Lung (tissue), 12 donors: ENCODE data around the gene RNU6-9. TPM values are rescaled to one million over a fixed set of nuclear protein-coding genes. Genes with fewer than 3 reads are reported as not detected.

Experiments
- ATAC-seq: fragments of 200-7000 bp; cut with Tn5 transposase; one replicate; pipeline ENCODE4 v1.9.1; 2020; ENCODE audit warnings: moderate number of reproducible peaks; ENCODE audit not compliant: insufficient read depth, low FRiP score
- DNase-seq, 3 donors: peaks; one replicate each; pipeline ENCODE4 v3.0.0-alpha.2; 2013 to 2017
- H3K27ac ChIP-seq, 2 donors: one replicate each; pipeline ENCODE4 v1.5.1; 2013; ENCODE audit warnings: mild to moderate bottlenecking in 2 of 2, moderate library complexity in 2 of 2, control low read depth in 1 of 2, inconsistent platforms in 1 of 2, low read depth in 1 of 2, low read length in 1 of 2
- H3K27me3 ChIP-seq, 3 donors: one replicate each; pipeline ENCODE4 v1.5.1; 2013; ENCODE audit warnings: low read length in 2 of 3; ENCODE audit not compliant: control insufficient read depth in 3 of 3, insufficient read depth in 3 of 3
- H3K36me3 ChIP-seq, 4 donors: one replicate each; pipeline ENCODE4 v1.5.1; 2013; ENCODE audit warnings: low read length in 4 of 4, mild to moderate bottlenecking in 1 of 4, moderate library complexity in 1 of 4; ENCODE audit not compliant: control insufficient read depth in 4 of 4, insufficient read depth in 4 of 4
- H3K4me1 ChIP-seq, 5 donors: one replicate each; pipeline ENCODE4 v1.5.1; 2013; ENCODE audit warnings: low read length in 5 of 5, mild to moderate bottlenecking in 2 of 5, moderate library complexity in 1 of 5; ENCODE audit not compliant: control insufficient read depth in 5 of 5, insufficient read depth in 5 of 5
- H3K4me3 ChIP-seq: one replicate; pipeline ENCODE4 v1.5.1; 2013; ENCODE audit warnings: mild to moderate bottlenecking, control low read depth, moderate library complexity
- H3K9ac ChIP-seq, 2 donors: one replicate each; pipeline ENCODE4 v1.5.1; 2013; ENCODE audit warnings: low read length in 2 of 2, control low read depth in 1 of 2; ENCODE audit not compliant: insufficient read depth in 1 of 2
- H3K9me3 ChIP-seq, 4 donors: one replicate each; pipeline ENCODE4 v1.5.1; 2013; ENCODE audit warnings: low read length in 3 of 4, mild to moderate bottlenecking in 1 of 4, moderate library complexity in 1 of 4; ENCODE audit not compliant: control insufficient read depth in 4 of 4, insufficient read depth in 3 of 4
- CTCF ChIP-seq: IDR thresholded peaks from 2 replicates; pipeline ENCODE4 v1.5.1; 2012; ENCODE audit warnings: mild to moderate bottlenecking; ENCODE audit errors: control extremely low read depth, extremely low read depth
- WGBS, 2 donors: extraction: QIAGEN DNeasy Blood & Tissue Kit; methylation state at CpG; one replicate each; pipeline ENCODE4 v1.1.7; 2013; 5-methylcytosine and 5-hydroxymethylcytosine counted together
- polyA plus RNA-seq, 2 donors: library from polyadenylated mRNA; stranded (reverse); fragments of 200-250 nt; gene quantifications; one replicate each; pipeline ENCODE4 v1.2.1, GENCODE V29; 2013
- total RNA-seq, 2 donors: library from RNA; depleted of rRNA in 1 of 2; stranded (reverse); fragments of >200 nt in 1 of 2; gene quantifications; one replicate each; pipeline ENCODE4 v1.2.1, GENCODE V29; 2014 to 2021
- donor health status: control.
- donor health status: control.
- donor health status: Bipolar disorder and iron deficiency.
- donor health status: healthy.
- donor health status: DM: yes; HTN: yes; CAD: no.

The RNU6-9 gene
- total and polyA plus RNA-seq, 4 donors: not detected

- H3K27ac ChIP-seq: no peak overlapping the region
- WGBS, 2 donors: 90 to 91% methylated on average over 31 to 32 of the region's 32 CpGs
- no peaks in the 10 kb centered on the region for H3K27me3 ChIP-seq
- H3K36me3 ChIP-seq: peaks cover 0 to 33% (median 3%) of the 10 kb centered on the region in 4 donors
- DNase-seq (no peak), ATAC-seq (no peak)
- no peak for TF ChIP-seq CTCF
- H3K4me3 ChIP-seq: no peak overlapping the region
- no peaks in the 10 kb centered on the region for H3K9me3 ChIP-seq
- H3K9ac ChIP-seq: no peak overlapping the region
- H3K4me1 ChIP-seq: peaks cover 0 to 5% (median 0%) of the 10 kb centered on the region in 5 donors
These were observed 6.2 kb downstream of the RNU6-9 start for GRCh38 chr19:899336-900042.

GRCh38 chr19:900043-900301, 6.7 kb downstream of the RNU6-9 start:
- H3K36me3 ChIP-seq: peaks cover 0 to 33% (median 3%) of the 10 kb centered on the region in 4 donors
- no peak for DNase-seq
- H3K9me3 ChIP-seq: no peaks in the 10 kb centered on the region
- no peak for ATAC-seq
- WGBS, 2 donors: 92 to 96% methylated on average over 13 to 15 of the region's 15 CpGs
- H3K9ac ChIP-seq: no peak overlapping the region
- no peak overlapping the region for H3K4me3 ChIP-seq
- peaks cover 0 to 5% (median 0%) of the 10 kb centered on the region in 5 donors for H3K4me1 ChIP-seq
- TF ChIP-seq CTCF: no peak
- H3K27me3 ChIP-seq: no peaks in the 10 kb centered on the region
- no peak overlapping the region for H3K27ac ChIP-seq

GRCh38 chr19:900302-901111, 7.2 kb downstream of the RNU6-9 start:
- H3K4me1 ChIP-seq: peaks cover 0 to 5% (median 0%) of the 10 kb centered on the region in 5 donors
- no peaks in the 10 kb centered on the region for H3K27me3 ChIP-seq
- H3K36me3 ChIP-seq: peaks cover 0 to 33% (median 3%) of the 10 kb centered on the region in 4 donors
- no peaks in the 10 kb centered on the region for H3K9me3 ChIP-seq
- H3K4me3 ChIP-seq: no peak overlapping the region
- no peak overlapping the region for H3K9ac ChIP-seq
- WGBS, 2 donors: 84 to 87% methylated on average over 30 of the region's 30 CpGs
- H3K27ac ChIP-seq: no peak overlapping the region
- ATAC-seq (no peak), DNase-seq (no peak)
- no peak for TF ChIP-seq CTCF
